AG09309 (cell line): Measurements from ENCODE around the gene TIAM1.

Experiments used
- DNase-seq: peaks from one replicate; pipeline ENCODE4 v3.0.0-alpha.2; 2010; ENCODE audit warnings: low read depth
- H3K4me3 ChIP-seq: 2 replicates; pipeline ENCODE4 v1.5.1; 2011; ENCODE audit warnings: mild to moderate bottlenecking, low read depth, low read length, moderate library complexity; ENCODE audit not compliant: control insufficient read depth
- CTCF ChIP-seq: IDR thresholded peaks from 2 replicates; pipeline ENCODE4 v1.5.1; 2011; ENCODE audit warnings: mild to moderate bottlenecking, low read depth, low read length, inconsistent platforms; ENCODE audit not compliant: insufficient read depth, control insufficient read depth; ENCODE audit errors: missing control alignments

TIAM1 gene

DNA sequence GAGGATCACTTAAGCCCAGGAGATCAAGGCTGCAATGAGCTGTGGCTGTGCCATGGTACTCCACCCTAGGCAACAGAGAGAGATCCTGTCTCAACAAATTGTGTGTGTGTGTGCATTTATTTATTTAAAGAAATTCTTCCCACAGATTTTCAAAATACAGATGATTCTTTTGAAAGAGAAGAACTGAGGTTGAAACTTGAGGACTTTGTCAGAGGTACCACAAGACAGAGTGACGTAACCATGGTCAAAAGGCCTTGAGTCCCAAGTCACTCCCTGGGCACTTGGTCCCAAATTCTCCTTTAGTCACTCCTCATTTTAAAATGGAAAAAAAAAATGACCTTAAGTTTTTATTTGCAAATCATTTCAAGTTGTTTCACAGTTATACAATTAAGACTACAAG, 57.4 kb downstream of the TIAM1 start:
- no peak for DNase-seq
- no peak overlapping the region for H3K4me3 ChIP-seq
- TF ChIP-seq CTCF, result no peak

GRCh38 chr21:31284797-31285397, 59.2 kb downstream of the TIAM1 start:
- H3K4me3 ChIP-seq, result no peak overlapping the region
- DNase-seq, result no peak
- no peak for TF ChIP-seq CTCF

DNA sequence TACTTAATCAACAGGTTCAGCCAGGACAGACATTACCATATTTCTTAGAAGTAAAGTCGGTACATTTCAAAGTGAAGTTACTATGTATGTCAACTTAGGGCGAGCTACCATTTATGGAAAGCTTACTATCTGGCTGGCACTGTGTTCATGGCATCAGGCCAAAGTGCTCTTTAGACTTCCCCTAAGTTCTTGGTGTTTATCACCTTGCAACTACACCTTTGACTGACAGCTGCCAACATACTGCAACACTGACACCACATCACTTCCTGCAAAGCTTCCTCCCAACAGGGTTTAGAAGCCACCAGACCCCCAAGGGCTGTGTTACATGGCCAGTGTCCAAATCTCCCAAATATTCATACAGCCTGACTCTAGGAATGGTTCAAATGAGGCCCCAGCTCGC, 61.0 kb downstream of the TIAM1 start:
- TF ChIP-seq CTCF, result no peak
- no peak overlapping the region for H3K4me3 ChIP-seq
- DNase-seq, result no peak

DNA sequence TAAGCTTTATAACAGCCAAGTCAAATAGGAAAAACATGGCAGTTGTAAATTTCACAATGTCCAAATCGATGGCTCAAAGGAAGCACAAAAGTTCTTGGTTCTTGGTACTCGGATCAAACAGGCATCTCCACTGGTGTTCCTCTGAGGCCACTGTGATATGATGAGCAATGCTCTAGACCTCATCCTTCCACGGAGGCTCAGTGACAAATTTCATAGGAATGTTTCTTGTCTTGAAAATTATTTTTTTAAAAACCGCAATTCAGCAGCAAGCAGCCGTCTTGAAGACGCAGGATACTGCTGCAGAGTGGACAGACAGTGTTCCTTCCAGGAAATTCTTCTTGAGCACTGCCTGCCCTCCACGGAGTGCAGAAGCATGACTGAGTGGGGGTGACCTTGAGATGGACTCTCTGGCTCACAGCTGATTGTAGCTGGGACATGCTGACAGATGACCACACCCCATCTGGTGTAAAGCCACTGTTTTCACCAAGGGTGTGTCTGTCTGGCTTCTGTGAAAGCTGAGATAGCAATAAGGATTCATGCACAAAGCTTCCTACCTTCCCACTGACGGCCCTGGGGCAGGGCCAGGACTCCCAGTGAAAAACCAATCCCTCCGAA, 61.9 kb downstream of the TIAM1 start:
- TF ChIP-seq CTCF, result no peak
- H3K4me3 ChIP-seq, result no peak overlapping the region
- DNase-seq, result peak; percentile 91

GRCh38 chr21:31281561-31281960, 62.5 kb downstream of the TIAM1 start:
- H3K4me3 ChIP-seq, result no peak overlapping the region
- DNase-seq, result no peak
- TF ChIP-seq CTCF, result no peak

DNA sequence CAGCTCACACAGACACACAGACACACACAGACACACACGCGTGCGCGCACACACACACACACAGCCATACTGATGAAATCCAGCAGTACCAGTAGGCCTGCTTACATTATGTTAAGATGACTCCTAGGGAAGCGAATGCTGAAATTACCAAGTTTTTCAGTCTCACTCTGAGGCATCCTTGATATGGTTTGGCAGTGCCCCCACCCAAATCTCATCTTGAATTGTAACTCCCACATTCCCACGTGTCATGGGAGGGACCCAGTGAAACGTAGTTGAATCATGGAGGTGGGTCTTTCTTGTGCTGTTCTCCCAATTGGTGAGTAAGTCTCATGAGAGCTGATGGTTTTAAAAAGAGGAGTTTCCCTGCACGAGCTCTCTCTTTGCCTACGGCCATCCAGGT, 64.1 kb downstream of the TIAM1 start:
- no peak for DNase-seq
- TF ChIP-seq CTCF, result no peak
- H3K4me3 ChIP-seq, result no peak overlapping the region

- no peak overlapping the region for H3K4me3 ChIP-seq
- DNase-seq, result no peak
- no peak for TF ChIP-seq CTCF
Observed at GRCh38 chr21:31279214-31279613, 64.8 kb downstream of the TIAM1 start.
